HG02678 (cell line): ENCODE results near the gene RHEBL1.

Experiments
- ATAC-seq: cut with Tn5 transposase; IDR thresholded peaks from one replicate; pipeline ENCODE4 v1.9.1; 2021; ENCODE audit warnings: mild to moderate bottlenecking, moderate library complexity; ENCODE audit not compliant: unreplicated experiment

RHEBL1 gene

GRCh38 chr12:49069507-49070346 is at the start of gene RHEBL1:
Gene RHEBL1 (minus strand): TSS chr12:49069979. CDS start chr12:49069785, 194 bp downstream.
- peak; percentile 99 for ATAC-seq

- ATAC-seq: no peak
Observed at GRCh38 chr12:49111206-49111605, 41.4 kb upstream of the RHEBL1 start.

GRCh38 chr12:49110464-49111155 is 40.8 kb upstream of the RHEBL1 start, which contains the start of gene LMBR1L:
Gene LMBR1L (minus strand): TSS chr12:49110847. CDS start chr12:49110555, 292 bp downstream.
- peak; percentile 98 for ATAC-seq

- ATAC-seq: no peak
Observed at GRCh38 chr12:49109641-49110463, 40.1 kb upstream of the RHEBL1 start.

GRCh38 chr12:49108958-49109404 is 39.2 kb upstream of the RHEBL1 start:
- no peak for ATAC-seq

- ATAC-seq: no peak
Observed at GRCh38 chr12:49105504-49106084, 35.8 kb upstream of the RHEBL1 start.

GRCh38 chr12:49104822-49105221 is 35.0 kb upstream of the RHEBL1 start:
- ATAC-seq: no peak

- ATAC-seq: no peak
Observed at GRCh38 chr12:49100380-49100779, 30.6 kb upstream of the RHEBL1 start.

- ATAC-seq: no peak
Observed at GRCh38 chr12:49098703-49099102, 28.9 kb upstream of the RHEBL1 start.

- no peak for ATAC-seq
Observed at GRCh38 chr12:49098035-49098451, 28.3 kb upstream of the RHEBL1 start.

GRCh38 chr12:49097381-49097780 is 27.6 kb upstream of the RHEBL1 start:
- ATAC-seq: no peak

- no peak for ATAC-seq
Observed at GRCh38 chr12:49094975-49095365, 25.2 kb upstream of the RHEBL1 start.

- ATAC-seq: no peak
Observed at GRCh38 chr12:49094160-49094974, 24.6 kb upstream of the RHEBL1 start, which contains the start of gene DHH. Gene DHH (minus strand): TSS chr12:49094801. CDS start chr12:49094512, 289 bp downstream.

GRCh38 chr12:49093792-49094159 is 24.0 kb upstream of the RHEBL1 start:
- no peak for ATAC-seq

GRCh38 chr12:49092816-49093406 is 23.1 kb upstream of the RHEBL1 start:
- ATAC-seq: no peak

- ATAC-seq: no peak
Observed at GRCh38 chr12:49092086-49092815, 22.5 kb upstream of the RHEBL1 start.

GRCh38 chr12:49091836-49092085 is 22.0 kb upstream of the RHEBL1 start:
- ATAC-seq: no peak

GRCh38 chr12:49091056-49091835 is 21.5 kb upstream of the RHEBL1 start:
- ATAC-seq: no peak
